Fibroblast of skin of abdomen (primary cell): ENCODE data around the gene RALGPS1.

Experiments used
- DNase-seq: peaks from one replicate; pipeline ENCODE4 v3.0.0-alpha.2; 2013

The RALGPS1 gene

DNA sequence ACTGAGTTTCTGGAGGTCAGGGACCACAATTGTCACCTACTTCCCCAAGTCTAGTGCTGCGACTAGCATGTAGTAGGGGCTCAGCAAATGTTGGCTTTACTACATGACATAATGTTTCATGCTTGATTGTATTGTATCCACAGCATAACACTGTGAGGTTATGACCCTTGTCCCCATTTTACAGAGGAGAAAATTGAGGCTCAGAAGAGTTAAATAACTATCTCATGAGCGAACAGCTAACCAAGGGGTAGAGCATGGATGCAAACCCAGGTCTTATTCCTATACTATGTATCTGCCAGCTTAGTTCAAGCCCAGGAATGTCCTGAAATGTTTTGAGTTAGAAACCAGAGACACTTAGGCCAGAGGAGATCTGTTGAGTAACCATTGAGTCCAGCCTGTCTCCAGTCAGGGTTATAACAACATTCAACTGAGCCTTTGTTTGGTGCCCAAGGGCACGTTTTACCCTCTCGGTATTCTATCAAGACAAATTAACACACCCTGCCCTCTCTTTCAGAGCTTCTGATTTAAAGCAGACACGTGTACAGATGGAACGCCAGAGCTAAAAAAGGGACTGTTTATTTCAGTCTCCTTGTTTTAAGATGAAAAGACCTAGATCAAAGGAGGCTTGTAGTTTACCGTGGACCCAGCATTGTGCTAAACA, 191.4 kb downstream of the RALGPS1 start:
- no peak for DNase-seq

DNA sequence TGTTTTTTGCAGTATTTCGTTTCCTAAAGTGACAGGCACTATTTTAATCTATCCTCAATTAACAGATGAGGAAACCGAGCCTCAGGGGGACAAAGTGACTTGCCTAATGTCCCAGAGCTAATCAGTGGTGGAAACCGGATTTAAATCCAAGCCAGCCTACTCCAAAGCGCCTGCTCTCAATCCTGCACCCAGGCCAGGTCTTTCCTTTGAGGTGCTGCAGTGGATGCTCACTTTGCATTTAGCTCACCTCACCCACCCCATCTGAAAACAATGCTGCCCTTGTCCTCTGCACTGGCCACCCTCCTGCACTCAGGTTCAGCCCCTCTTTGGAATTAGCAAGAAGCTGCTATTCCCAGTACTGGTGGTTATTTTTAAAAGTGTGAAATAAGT, 191.9 kb downstream of the RALGPS1 start:
- DNase-seq = no peak

DNA sequence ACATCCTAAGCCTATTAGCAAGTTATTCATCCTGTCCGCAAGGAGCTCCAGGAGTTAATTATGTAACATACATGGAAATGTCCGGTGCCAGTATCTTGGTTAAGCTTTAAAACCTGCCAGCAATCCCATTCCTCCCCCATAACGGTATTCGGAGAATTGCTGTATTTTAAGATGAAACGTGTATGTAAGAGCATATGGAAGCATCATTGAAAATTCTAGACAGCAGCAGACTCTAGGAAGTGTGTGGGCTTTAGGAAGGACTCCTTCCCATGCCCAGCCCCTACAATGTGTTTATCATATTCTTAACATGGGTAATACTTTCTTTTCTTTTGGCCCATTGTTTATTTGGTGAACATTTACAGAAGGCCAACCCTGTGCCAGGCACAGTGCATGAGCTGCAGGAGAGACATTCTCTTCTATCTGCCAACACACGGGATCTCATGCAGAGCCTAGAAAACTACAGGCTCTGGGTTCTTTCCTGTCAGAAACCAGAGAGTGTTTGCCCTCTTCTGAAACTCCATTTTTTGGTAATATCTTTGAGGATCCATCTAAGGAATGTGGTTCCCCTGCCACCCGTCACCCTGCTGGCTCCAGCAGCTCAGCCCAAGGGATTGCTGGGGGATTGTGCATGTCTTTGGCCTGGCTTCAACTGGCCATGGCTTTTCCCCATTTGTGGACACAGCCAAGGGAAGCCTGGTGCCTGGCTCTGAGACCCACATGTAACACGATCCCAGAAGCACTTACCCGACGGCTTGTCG, 192.8 kb downstream of the RALGPS1 start:
- DNase-seq = no peak

DNA sequence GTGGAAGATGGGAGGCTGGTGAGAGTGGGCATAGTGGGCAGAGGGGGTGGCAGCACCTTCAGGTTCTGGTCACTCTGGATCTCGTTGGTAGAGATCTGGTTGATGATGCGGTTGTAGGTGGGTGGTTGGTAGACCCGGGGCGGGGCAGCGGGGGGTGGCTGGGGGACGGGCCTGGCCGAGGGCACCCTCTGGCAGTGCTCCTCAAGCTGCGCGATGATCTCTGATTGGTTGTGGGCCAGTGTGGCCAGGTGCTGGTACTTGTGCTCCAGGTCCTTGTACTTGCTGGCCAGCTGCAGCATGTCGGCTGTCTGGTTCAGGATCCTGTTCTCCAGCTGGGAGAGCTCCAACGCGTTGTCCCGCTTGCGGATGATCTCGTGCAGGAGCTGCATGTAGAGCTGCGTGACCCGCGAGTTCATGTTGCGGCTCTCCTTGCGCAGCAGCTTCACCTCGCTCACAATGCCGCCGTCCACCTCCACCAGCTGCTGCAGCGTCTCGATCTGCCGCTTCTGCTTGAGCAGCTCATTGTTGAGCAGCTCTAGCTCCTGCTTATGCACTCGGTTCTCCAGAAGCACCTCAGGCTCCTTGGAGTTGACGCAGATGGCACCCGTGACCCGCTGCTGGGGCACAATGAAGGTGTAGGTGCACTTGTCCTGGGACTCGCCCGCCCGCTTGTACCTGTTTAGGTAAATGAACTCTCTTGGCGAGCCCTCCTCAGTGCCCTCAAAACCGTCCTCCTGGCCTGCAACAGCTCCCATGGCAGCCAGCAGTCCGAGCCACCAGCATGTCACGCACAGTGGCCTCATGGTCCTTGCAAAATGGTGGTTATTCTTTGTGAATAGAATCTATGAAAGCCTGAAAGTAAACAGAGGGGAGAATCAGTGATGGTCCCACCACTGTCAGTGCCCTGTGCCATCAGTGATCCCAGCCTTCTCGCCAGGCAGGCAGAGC, 193.6 kb downstream of the RALGPS1 start:
- no peak for DNase-seq

DNA sequence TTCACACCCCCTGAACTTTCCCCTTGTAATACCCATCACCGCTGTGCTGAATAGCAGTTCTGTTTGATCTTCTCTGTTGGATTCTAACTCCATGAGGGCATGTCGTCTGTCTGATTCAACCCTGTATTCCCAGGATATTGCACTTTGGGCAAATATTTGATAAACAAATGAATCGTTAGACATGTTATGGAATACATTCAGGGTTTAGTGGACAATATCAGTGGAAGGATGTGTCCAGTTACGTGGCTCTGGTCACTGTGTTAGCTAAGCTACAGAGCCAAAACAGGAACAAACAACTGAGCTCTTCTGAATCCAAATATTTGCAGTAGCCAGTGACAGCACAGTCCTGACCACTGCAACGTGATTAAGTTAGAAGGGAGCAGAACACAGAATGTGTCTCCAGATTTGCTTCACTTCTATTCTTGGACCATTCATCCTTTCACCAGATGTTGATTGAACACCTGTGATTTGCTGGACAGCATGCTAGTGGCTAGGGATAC, 194.7 kb downstream of the RALGPS1 start:
- no peak for DNase-seq

DNA sequence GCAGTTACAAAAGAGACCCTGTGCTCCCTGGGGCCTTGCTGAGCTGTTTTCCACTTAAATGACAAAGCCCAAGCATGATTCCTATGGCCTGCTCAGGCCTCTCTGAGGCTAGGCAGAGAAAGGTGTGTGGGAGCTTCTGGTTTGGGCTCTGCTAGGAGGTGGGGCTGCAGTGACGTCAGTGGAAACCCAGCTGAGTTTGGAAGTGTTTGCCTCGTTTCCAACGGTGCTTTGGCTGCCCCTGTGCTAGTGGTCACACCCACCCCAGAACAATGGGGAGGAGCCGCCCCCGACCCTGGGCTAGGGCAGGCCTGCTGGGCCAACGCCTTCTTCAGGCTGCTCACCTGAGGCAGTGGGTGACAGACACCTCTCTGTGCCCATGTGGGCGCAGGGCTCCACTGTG, 197.5 kb downstream of the RALGPS1 start:
- DNase-seq = no peak

DNA sequence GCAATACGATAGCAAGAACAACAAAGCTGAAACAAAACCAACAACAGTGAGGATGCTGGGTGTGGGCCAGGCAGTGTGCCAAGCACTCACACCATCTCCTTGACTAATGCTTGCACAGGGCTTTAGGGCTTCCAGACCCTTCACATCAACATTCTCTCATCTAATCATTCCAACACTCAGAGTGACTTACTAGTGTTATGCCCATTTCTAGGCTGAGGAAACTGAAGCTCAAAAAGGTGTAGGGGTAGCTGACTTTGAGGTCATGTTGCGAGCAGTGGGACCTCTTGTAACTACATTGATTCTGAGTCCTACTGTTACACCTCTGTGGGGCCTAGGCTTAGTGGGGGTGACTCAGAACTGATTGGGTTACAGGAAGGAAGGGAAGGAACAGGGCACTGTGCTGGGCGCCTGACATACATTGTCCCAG, 198.2 kb downstream of the RALGPS1 start:
- DNase-seq = no peak

DNA sequence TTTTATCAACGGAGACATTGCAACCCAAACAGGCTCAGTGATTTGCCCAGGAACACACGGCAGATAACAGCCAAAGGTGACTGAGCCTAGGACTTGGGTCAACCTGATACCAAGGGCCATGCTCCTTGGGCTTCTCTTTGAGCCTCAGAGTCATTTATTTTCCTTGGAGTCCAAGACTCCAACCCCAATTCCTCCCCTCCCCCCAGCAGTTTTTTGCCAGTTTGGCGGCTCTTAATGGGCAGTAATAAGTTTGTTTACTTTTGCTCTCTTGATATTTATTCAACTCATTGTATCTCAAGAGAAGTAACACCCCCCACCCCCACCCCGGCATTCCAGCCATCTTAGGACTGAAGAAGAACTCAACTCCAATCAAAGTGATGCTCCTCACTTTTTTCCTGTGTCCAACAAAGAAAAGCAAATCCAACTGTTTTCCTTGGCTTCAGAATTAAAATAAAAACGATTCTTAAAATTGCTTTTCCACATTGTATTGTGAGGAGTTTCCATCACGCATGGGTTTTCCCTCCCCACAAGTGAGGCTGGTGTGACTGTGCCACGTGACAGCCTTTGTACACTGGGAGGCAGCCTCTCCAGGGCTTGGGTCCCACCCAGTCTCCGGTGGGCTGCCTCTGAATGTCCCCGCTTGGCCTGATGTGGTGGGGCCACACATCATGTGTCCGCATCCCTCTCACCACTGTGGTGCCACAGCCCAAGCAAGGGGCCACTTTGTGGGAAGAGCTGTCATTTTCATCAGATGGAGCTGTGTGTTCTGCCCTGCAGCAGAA, 198.8 kb downstream of the RALGPS1 start:
- DNase-seq = no peak

DNA sequence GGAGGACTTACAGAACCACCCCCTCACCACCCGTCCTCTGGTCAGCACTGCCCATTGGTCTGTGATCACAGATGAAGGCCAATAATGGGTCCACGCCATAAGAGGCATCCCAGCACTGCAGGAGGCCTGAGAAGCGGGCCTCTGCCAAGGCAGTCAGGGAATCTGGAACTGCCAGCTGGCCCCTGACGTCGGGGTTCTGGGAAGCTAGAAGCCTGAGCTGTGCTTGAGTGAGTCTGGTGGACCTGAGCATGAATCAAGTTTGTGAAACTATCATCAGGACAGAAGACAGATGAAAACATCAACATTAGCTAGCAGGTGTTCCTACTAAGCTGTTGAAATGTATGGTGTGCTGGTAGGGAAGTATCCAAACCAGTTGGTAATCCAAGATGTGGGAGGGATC, 200.0 kb downstream of the RALGPS1 start:
- DNase-seq = no peak

DNA sequence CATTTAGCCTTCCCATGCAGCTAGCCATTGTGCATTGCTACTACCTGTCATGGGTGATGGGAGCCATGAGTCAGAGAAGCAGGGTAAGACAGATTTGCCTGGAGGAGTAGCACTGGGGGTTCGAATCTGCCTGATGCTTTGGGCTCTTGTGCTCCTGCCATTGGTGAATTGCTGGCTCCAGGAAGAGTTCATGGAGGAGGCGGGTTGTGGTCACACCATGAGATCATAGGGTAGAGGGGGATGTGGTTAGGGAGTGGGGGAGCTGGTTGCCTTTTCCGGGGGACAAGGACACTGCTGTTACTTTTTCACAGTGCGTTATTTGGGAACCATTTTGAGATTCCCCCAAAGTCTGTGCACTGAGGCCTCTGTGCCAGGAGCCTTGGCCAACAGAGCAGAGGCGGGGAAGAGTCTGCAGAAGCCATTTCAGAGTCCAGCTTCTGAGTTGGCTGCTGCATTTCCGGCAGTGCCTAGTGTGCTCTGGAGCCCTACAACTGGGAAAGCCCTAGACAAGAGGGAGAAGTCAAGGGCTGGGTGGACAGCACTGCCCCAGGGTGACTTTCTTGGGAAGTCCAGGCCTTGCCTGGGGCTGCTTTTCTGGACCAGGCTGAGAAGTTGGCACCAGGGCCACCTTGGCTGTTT, 201.6 kb downstream of the RALGPS1 start:
- no peak for DNase-seq

DNA sequence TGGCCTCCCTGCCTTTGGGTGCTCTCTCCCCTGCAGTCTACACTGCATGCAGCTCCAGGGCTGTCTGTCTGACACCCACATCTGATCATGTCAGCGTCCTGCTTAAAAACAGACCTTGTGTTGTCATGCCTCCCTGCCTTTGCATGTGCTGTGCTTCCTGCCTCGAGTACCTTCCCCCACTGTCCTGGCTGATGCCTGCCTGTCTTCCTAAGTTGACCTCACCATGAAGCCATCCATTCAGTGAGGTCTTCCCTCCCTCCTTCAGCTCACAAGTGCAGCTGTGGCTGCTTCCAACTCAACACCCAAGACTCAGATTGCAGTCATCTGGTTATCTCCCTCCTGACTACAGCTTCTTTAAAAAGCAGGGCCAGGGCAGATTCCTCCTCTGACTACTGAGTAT, 202.4 kb downstream of the RALGPS1 start:
- peak; percentile 62 for DNase-seq

DNA sequence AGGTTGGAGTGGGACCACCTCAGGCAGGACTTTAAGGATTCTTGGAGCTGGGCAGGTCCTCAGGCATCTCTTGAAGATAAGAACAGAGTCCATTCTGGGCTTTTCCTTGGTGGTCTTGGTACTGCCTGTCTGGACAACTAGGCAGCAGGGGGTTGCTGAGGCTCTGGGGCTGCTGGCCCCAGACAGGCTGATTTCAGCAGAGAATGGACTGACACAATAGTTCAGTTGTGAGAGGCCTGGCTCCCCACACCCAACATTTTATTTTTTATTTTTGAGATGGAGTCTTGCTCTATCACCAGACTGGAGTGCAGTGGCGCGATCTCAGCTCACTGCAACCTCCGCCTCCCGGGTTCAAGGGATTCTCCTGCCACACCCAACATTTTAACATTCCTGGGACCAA, 203.2 kb downstream of the RALGPS1 start:
- no peak for DNase-seq

DNA sequence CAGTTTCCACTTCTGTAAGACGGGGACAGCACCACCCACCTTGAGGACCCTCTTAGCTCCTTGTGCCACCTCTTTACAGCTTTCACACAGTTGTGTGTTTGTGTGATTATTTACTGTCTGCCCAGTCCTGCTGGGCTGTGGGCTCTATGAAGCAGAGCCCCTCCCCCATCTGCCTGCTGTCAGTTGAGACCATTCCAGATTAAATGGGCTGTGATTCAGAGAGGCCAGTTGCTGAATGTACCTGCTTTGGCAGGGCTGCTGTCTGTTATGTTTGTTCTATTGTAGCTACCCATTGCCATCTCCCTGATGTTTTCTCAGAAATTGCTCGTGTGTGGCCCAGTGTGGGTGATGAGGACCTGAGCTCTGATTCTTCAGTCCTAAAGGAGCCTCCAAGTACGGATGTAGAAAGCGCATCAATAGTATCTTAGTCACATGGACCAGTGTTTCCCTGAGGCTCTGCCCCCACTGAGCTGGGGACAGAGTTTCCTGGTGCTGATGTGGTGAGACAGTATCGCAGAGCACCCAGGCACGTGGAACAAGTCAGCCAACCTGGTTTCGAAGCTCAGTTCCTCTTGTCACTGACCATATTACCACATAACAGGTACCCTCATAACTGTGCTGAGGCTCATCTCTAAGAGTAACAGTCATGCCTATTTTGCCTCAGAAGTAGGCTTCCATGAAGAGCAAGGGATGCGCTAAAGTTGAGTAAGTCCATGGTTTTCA, 204.2 kb downstream of the RALGPS1 start:
- no peak for DNase-seq

DNA sequence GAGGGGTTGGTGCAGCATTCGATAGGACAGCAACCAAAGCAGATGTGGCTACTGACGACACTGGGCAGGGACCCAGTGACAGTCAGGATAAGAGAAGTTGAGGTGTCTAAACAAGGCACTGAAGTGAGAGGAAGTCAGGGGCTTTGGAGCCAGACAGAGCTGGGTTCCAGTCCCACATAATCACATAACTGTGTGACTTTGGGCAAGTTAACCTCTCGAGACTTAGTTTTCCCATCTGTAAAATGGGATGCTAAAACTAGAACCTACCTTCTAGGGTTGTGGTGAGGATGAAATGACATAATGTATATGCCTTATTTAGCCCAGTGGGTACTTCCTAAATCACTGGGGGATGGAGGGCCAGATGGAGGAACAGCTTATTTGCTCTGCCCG, 204.7 kb downstream of the RALGPS1 start:
- no peak for DNase-seq

DNA sequence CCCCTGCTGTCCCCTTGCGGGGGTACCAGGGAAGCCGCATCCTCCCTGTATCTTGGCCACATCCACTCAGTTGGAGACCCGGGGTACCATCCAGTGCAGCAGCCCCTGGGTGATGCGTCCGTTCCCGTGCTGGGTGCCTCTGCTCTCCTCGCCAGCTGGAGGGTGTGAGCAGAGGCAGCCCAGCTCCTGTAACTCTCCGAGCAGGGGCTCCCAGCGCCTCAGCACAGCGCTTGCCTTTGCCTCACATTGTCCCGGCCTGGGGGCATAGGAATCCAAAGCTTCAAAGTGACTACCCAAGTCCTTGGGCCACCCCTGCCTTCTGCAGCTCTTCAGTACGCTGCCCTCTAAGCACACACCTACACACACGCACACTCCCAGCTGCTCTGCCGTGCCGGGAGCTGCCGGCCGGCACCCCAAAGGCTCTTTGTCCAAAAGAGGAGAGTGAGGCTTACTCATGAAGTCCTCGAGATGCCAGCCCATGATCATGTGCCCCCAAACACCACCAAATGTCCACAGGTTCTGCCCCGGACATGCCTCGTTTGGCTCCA, 207.1 kb downstream of the RALGPS1 start:
- no peak for DNase-seq

DNA sequence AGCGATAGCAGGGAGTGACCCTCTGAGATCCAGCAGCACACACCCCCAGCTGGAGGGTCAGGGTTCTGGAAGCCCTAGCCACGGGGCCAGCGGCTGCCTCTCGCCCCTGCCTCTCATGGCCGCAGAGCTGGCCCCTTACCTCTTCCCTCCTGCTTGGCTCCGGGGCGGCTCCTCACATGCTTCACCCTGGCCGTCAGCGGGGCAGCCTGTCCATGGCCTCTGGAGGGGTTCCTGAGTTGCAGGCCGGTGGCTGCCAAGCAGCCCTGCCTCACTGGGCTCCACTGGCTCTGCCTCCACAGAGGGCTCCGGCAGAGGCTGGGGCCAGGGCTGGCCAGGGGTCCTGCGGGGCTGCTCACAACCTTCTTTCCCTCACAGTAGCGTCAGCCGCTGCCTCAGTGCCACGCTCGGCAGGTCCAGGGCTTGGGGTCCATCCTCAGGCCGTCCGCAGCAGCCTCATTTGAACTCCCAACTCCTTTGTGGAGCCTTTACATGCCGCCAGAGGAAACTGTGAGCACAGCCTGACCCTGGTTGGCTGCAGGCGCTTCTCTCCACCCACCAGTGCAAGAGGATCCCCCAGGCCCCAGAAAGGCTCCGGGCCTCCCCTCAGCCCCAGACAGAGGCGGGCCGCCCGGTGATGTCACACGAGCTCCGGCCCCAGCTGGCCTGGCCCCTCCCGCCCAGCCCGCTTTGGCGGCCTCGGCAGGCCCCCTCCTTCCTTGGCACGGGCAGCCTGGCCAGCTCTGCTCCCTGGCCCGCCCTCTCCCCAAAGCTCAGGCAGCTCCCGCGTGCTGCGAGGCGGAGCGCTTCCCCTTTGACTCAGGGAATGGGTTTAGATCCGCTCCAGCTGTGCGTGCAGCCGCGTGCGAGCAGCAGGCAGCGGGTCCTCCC, 207.8 kb downstream of the RALGPS1 start, which contains the start of gene ANGPTL2:
ANGPTL2 (minus strand) TSS at position 460 of the 888 bp plus-strand sequence. CDS start 13,904 bp downstream, outside the sequence.
- DNase-seq = peak; percentile 94

DNA sequence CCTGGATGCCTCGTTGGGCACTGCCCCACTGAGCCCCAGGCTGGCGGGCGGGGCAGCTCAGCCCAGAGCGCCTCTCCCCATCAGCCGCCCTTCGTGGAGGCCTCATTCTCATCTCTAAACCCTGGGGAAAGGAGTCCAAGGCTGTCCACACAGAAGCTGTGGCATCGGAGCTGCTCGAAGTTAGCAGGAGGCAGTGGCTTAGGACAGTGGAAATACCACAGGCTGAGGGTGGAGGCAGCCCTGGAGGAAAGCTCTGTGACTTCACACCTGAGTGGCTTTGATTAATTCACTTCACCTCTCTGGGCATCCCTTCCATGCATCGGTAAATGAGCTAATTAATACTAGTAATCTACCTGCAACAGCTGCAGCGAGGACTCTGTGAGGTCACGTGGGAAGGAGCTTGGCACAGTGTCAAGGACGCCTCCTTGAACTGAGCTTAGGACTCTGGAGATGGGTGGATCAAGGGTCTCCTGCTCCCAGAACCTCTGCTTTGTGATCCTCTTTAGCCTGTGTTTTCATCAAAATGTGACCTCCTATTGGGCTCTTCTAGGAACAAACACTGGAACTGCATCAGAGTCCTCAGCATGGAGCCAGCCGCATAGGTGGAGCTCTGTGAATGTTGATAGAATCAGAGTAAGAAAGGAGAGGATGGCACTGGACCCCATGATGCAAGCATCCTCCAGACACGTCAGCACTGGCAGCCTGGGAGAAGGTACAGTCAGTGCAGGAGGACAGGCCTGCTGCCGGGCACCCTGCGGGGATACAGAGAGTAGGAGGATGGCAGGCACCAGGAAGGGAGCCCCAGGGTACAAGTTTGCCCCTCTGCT, 208.7 kb downstream of the RALGPS1 start:
- DNase-seq = no peak

DNA sequence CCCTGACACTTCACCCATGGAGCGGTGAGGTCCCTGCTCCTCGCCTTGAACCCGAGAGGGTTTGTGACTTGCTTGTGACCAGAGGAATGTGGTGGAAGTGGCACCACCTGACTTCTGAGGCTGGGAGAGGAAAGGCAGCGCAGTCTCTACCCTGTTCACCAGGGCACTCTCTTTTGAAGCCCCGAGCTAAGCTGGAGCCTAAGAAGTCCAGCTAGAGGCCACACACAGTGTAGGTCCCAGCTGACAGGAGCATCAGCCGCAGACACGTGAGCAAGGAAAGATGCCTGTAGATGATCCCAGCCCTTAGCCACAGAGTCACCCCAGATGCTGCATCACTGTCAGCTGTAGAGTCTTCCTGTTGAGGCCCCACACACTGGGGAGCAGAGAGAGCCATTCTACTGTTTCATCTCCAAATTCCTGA, 209.5 kb downstream of the RALGPS1 start:
- peak; percentile 28 for DNase-seq
